Heart right ventricle (tissue), 16 donors: ENCODE measurements around the gene TLE3. TPM values are rescaled to one million over a fixed set of nuclear protein-coding genes. Genes with fewer than 3 reads are reported as not detected.

Experiments
- ATAC-seq, 8 donors: fragments of 200-7000 bp; cut with Tn5 transposase; one replicate each; pipeline ENCODE4 v1.9.1; 2020; ENCODE audit warnings: mild to moderate bottlenecking in 8 of 8, moderate library complexity in 8 of 8, moderate number of reproducible peaks in 1 of 8
- DNase-seq, 2 donors: peaks; one replicate each; pipeline ENCODE4 v3.0.0-alpha.2; 2020
- H3K27ac ChIP-seq, 10 donors: fragments of 200-600 bp; sonication (generic) in 2 of 10; one replicate each; pipeline versions ENCODE4 v1.5.0 to v1.8.0; 2020 to 2022; ENCODE audit warnings: mild to moderate bottlenecking in 3 of 10
- H3K27me3 ChIP-seq, 7 donors: fragments of 200-600 bp; one replicate each; pipeline ENCODE4 v1.8.0; 2021 to 2022; ENCODE audit warnings: mild to moderate bottlenecking in 2 of 7
- H3K36me3 ChIP-seq, 9 donors: fragments of 200-600 bp; sonication (generic) in 1 of 9; one replicate each; pipeline versions ENCODE4 v1.5.0 to v1.8.0; 2020 to 2022; ENCODE audit warnings: mild to moderate bottlenecking in 2 of 9
- H3K4me1 ChIP-seq, 9 donors: fragments of 200-600 bp; sonication (generic) in 1 of 9; one replicate each; pipeline versions ENCODE4 v1.5.0 to v1.8.0; 2020 to 2022; ENCODE audit warnings: mild to moderate bottlenecking in 4 of 9
- H3K4me3 ChIP-seq, 10 donors: fragments of 200-600 bp; sonication (generic) in 2 of 10; one replicate each; pipeline versions ENCODE4 v1.5.0 to v1.8.0; 2020 to 2022; ENCODE audit warnings: mild to moderate bottlenecking in 7 of 10, moderate library complexity in 2 of 10
- H3K9me3 ChIP-seq, 11 donors: fragments of 200-600 bp in 10 of 11; sonication (generic) in 2 of 11; one replicate each; pipeline versions ENCODE4 v1.5.0 to v1.8.0; 2013 to 2022; ENCODE audit warnings: mild to moderate bottlenecking in 2 of 11, control low read depth in 1 of 11, moderate library complexity in 1 of 11
- WGBS, 2 donors: extraction: QIAGEN DNeasy Blood & Tissue Kit; methylation state at CpG; one replicate each; pipeline ENCODE4 v1.1.7; 2013; ENCODE audit warnings: inconsistent platforms in 1 of 2; 5-methylcytosine and 5-hydroxymethylcytosine counted together
- intact Hi-C, 10 donors: fragments of 100-400 bp; cut with DNase I; formaldehyde crosslinking; loops; one replicate each; pipeline versions ENCODE4 v1.11.1 to v1.14.2; 2022
- polyA plus RNA-seq, 2 donors: library from polyadenylated mRNA; stranded (reverse); fragments of 200-250 nt; gene quantifications; one replicate each; pipeline ENCODE4 v1.2.3, GENCODE V29; 2013
- total RNA-seq, 10 donors: library from RNA; stranded (reverse); fragmentation: NEBNext Ultra II Directional in 3 of 10; extraction: Animal tissue kit (Norgen Biotek cat#: 25700) in 3 of 10; gene quantifications; one replicate each; pipeline versions ENCODE4 v1.2.1 to v1.2.4, GENCODE V29; 2021 to 2023
- TF ChIP-seq, protein P1 (sequence below), 9 donors: fragments of 200-600 bp; sonication (generic) in 2 of 9; IDR thresholded peaks; one replicate each; pipeline versions ENCODE4 v1.5.0 to v1.8.0; 2021 to 2022; ENCODE audit warnings: antibody characterized with exemption in 9 of 9, mild to moderate bottlenecking in 5 of 9, moderate library complexity in 1 of 9
- donor health status: Arrhythmogenic right ventricular cardiomyopathy.
- donor health status: ischemic (EF 13 %, LVEDD 7.1; RV severe dilation, severe dysfunction).
- donor health status: healthy with polysubstance abuse.
- donor health status: DM: no; HTN: yes; CAD: no.
- donor health status: DM: no; HTN: no; CAD: no.
- donor health status: ischemic (EF 25% LVEDD 6.9; RV normal size, moderate dysfunction).
- donor health status: ischemic (EF 25% LVEDD 5.7; RV mildly dilated, moderate dysfunction).
- donor health status: healthy.
- donor health status: DM: yes; HTN: yes; CAD: no.
- donor health status: Ischemic cardiomyopathy.
- donor health status: ischemic (EF 35%, LVEDD 5.7; RV mildly dilated, moderate dysfunction).
- donor health status: nonischemic (EF 11% LVEDD 7.7; RV severe dilation, severe dysfunction).
- donor health status: DM: yes; HTN: yes; CAD: no.
- donor health status: PGD.
- donor health status: ischemic (EF 29% LVEDD 5.4; RV normal size, mild dysfunction).
- donor health status: nonischemic (EF 23%, LVEDD 6.1; RV moderate dilation, normal function).

The TLE3 gene
- total and polyA plus RNA-seq, 12 donors: 7.5 to 21.7 (median 12.6) TPM

GRCh38 chr15:70042553-70043214 is 55.0 kb downstream of the TLE3 start:
- WGBS, 2 donors: 91 to 92% methylated on average over 5 of the region's 5 CpGs
- Histone ChIP-seq H3K4me1 (peaks cover 0 to 1% (median 0%) of the 10 kb centered on the region in 9 donors), H3K9me3 (no peaks in the 10 kb centered on the region), H3K27me3 (peaks cover 0 to 5% (median 0%) of the 10 kb centered on the region in 7 donors), H3K27ac (no peak overlapping the region), H3K4me3 (no peak overlapping the region), H3K36me3 (peaks cover 0 to 4% (median 0%) of the 10 kb centered on the region in 9 donors)
- ATAC-seq (no peak), DNase-seq (no peak)
- TF ChIP-seq, protein P1, sequence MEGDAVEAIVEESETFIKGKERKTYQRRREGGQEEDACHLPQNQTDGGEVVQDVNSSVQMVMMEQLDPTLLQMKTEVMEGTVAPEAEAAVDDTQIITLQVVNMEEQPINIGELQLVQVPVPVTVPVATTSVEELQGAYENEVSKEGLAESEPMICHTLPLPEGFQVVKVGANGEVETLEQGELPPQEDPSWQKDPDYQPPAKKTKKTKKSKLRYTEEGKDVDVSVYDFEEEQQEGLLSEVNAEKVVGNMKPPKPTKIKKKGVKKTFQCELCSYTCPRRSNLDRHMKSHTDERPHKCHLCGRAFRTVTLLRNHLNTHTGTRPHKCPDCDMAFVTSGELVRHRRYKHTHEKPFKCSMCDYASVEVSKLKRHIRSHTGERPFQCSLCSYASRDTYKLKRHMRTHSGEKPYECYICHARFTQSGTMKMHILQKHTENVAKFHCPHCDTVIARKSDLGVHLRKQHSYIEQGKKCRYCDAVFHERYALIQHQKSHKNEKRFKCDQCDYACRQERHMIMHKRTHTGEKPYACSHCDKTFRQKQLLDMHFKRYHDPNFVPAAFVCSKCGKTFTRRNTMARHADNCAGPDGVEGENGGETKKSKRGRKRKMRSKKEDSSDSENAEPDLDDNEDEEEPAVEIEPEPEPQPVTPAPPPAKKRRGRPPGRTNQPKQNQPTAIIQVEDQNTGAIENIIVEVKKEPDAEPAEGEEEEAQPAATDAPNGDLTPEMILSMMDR (IDR thresholded peaks at IDR 0.05): no peak
- intact Hi-C loops: no loop called here

DNA sequence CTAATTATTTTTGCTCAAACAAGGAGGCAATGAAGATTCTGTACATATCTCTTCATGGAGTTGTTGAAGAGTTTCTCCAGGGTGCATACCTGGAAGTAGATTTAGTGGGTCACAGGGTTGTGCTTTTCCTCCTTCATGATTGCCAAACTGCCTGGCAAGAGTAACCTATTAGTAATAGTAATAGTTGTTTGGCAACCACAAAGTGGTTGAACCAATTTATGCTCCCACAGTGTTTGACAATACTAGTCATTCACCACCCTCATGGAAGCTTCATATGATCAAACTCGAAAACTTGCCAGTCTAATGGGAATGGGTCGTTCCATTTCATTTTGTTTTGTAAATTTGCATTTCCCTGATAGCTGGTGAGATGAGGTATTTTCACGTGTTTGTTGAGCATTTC is 57.8 kb downstream of the TLE3 start:
- H3K4me3 ChIP-seq: no peak overlapping the region
- intact Hi-C loops: loop anchor here in 1 of 10 donors (10.0 kb wide), 1 partner anchor 1715 kb away; no protein-coding TSS in a partner anchor
- no peak for ATAC-seq
- 76 to 85% methylated on average over 3 of the region's 3 CpGs for WGBS, 2 donors
- H3K4me1 ChIP-seq: peaks cover 0 to 4% (median 0%) of the 10 kb centered on the region in 9 donors
- H3K27ac ChIP-seq: no peak overlapping the region
- DNase-seq: no peak
- H3K9me3 ChIP-seq: no peaks in the 10 kb centered on the region
- TF ChIP-seq, protein P1 (IDR thresholded peaks at IDR 0.05): no peak
- H3K27me3 ChIP-seq: peaks cover 0 to 6% (median 0%) of the 10 kb centered on the region in 7 donors
- no peaks in the 10 kb centered on the region for H3K36me3 ChIP-seq

- Histone ChIP-seq H3K4me1 (peaks cover 0 to 4% (median 0%) of the 10 kb centered on the region in 9 donors), H3K27me3 (peaks cover 0 to 8% (median 4%) of the 10 kb centered on the region in 7 donors), H3K36me3 (no peaks in the 10 kb centered on the region), H3K27ac (no peak overlapping the region), H3K4me3 (no peak overlapping the region), H3K9me3 (no peaks in the 10 kb centered on the region)
- DNase-seq (no peak), ATAC-seq (no peak)
- WGBS, 2 donors: 63 to 69% methylated on average over 4 of the region's 4 CpGs
- intact Hi-C loops: loop anchor here in 1 of 10 donors (10.0 kb wide), 1 partner anchor 1714 kb away; no protein-coding TSS in a partner anchor
- TF ChIP-seq, protein P1 (IDR thresholded peaks at IDR 0.05): no peak
These were observed 58.9 kb downstream of the TLE3 start for GRCh38 chr15:70038730-70039392.

GRCh38 chr15:70037292-70037640 is 60.5 kb downstream of the TLE3 start:
- peaks cover 0 to 23% (median 18%) of the 10 kb centered on the region in 7 donors for H3K27me3 ChIP-seq
- ATAC-seq: no peak
- intact Hi-C loops: loop anchor here in 1 of 10 donors (10.0 kb wide), 1 partner anchor 1712 kb away; no protein-coding TSS in a partner anchor

More at GRCh38 chr15:70037292-70037640, 60.5 kb downstream of the TLE3 start:
- WGBS, 2 donors: 89 to 96% methylated on average over 2 of the region's 2 CpGs
- peaks cover 0 to 10% (median 5%) of the 10 kb centered on the region in 9 donors for H3K4me1 ChIP-seq
- no peak overlapping the region for H3K27ac ChIP-seq
- TF ChIP-seq, protein P1 (IDR thresholded peaks at IDR 0.05): no peak
- H3K9me3 ChIP-seq: no peaks in the 10 kb centered on the region
- H3K36me3 ChIP-seq: no peaks in the 10 kb centered on the region
- no peak overlapping the region for H3K4me3 ChIP-seq
- no peak for DNase-seq
